Measurements from ENCODE around the gene GPR32. TPM values are rescaled to one million over a fixed set of nuclear protein-coding genes. Genes with fewer than 3 reads are reported as not detected.
"Not testable (repeated sequence)": the region's sequence is repeated elsewhere in the genome, so short reads cannot be mapped to it uniquely, and the experiment has no call there.

GPR32 gene
- total RNA-seq = not detected in 2 replicates

- H3K36me3 Mint-ChIP-seq (ENCODE audit: low read depth); DNase-seq (ENCODE audit: low spot score); H3K4me3 Mint-ChIP-seq (ENCODE audit: low read depth); H3K9me3 Mint-ChIP-seq; H3K27me3 Mint-ChIP-seq (ENCODE audit: low read depth); intact Hi-C loops (cut with micrococcal nuclease); H3K27ac Mint-ChIP-seq; H3K4me1 Mint-ChIP-seq (ENCODE audit: low read depth): not testable (repeated sequence)
These were observed at the start of gene GPR32 for GRCh38 chr19:50770164-50770563. Gene GPR32 (plus strand): TSS chr19:50770464. CDS start chr19:50770601, 137 bp downstream.

- DNase-seq (ENCODE audit: low spot score) = no peak
- Mint-ChIP-seq H3K9me3 (no peaks in the 10 kb centered on the region), H3K4me1 (ENCODE audit: low read depth) (peaks cover 6% of the 10 kb centered on the region), H3K27me3 (ENCODE audit: low read depth) (peaks cover 55% of the 10 kb centered on the region), H3K36me3 (ENCODE audit: low read depth) (no peaks in the 10 kb centered on the region), H3K4me3 (ENCODE audit: low read depth) (no peak overlapping the region), H3K27ac (no peak overlapping the region)
- intact Hi-C loops (cut with micrococcal nuclease) = no loop called here
These were observed 49.3 kb upstream of the GPR32 start for GRCh38 chr19:50720921-50721381.

- Mint-ChIP-seq H3K9me3 (no peaks in the 10 kb centered on the region), H3K27me3 (ENCODE audit: low read depth) (peaks cover 49% of the 10 kb centered on the region), H3K27ac (no peak overlapping the region), H3K36me3 (ENCODE audit: low read depth) (no peaks in the 10 kb centered on the region), H3K4me1 (ENCODE audit: low read depth) (peaks cover 10% of the 10 kb centered on the region), H3K4me3 (ENCODE audit: low read depth) (no peak overlapping the region)
- intact Hi-C loops (cut with micrococcal nuclease) = no loop called here
- DNase-seq (ENCODE audit: low spot score) = no peak
These were observed 48.7 kb upstream of the GPR32 start for GRCh38 chr19:50721441-50722137.

- H3K4me3 Mint-ChIP-seq (ENCODE audit: low read depth) = peak overlapping the region; percentile 15
- peaks cover 2% of the 10 kb centered on the region for H3K36me3 Mint-ChIP-seq (ENCODE audit: low read depth)
- DNase-seq (ENCODE audit: low spot score) = no peak
- H3K27me3 Mint-ChIP-seq (ENCODE audit: low read depth) = peaks cover 46% of the 10 kb centered on the region
- peaks cover 11% of the 10 kb centered on the region for H3K4me1 Mint-ChIP-seq (ENCODE audit: low read depth)
- no peak overlapping the region for H3K27ac Mint-ChIP-seq
- intact Hi-C loops (cut with micrococcal nuclease) = no loop called here
- H3K9me3 Mint-ChIP-seq = no peaks in the 10 kb centered on the region
These were observed 47.9 kb upstream of the GPR32 start for GRCh38 chr19:50722201-50723013.

- no peak for DNase-seq (ENCODE audit: low spot score)
- Mint-ChIP-seq H3K36me3 (ENCODE audit: low read depth) (peaks cover 4% of the 10 kb centered on the region), H3K4me3 (ENCODE audit: low read depth) (peak within 1 kb of the TSS; percentile 86), H3K4me1 (ENCODE audit: low read depth) (peaks cover 17% of the 10 kb centered on the region), H3K9me3 (no peaks in the 10 kb centered on the region), H3K27ac (no peak within 1 kb of the TSS), H3K27me3 (ENCODE audit: low read depth) (peaks cover 40% of the 10 kb centered on the region)
- intact Hi-C loops (cut with micrococcal nuclease) = no loop called here
These were observed 47.2 kb upstream of the GPR32 start, which contains the start of gene CLEC11A for GRCh38 chr19:50723069-50723468. Gene CLEC11A (plus strand): TSS chr19:50723364. CDS start chr19:50723526, 162 bp downstream.

GRCh38 chr19:50723735-50724521, 46.3 kb upstream of the GPR32 start:
- peaks cover 39% of the 10 kb centered on the region for H3K27me3 Mint-ChIP-seq (ENCODE audit: low read depth)
- H3K4me3 Mint-ChIP-seq (ENCODE audit: low read depth) = peak overlapping the region; percentile 86
- no peaks in the 10 kb centered on the region for H3K9me3 Mint-ChIP-seq
- peaks cover 20% of the 10 kb centered on the region for H3K4me1 Mint-ChIP-seq (ENCODE audit: low read depth)
- no peak for DNase-seq (ENCODE audit: low spot score)
- H3K27ac Mint-ChIP-seq = no peak overlapping the region
- intact Hi-C loops (cut with micrococcal nuclease) = loop anchor here (1.0 kb wide), 1 partner anchor 59 kb away; no protein-coding TSS in a partner anchor
- H3K36me3 Mint-ChIP-seq (ENCODE audit: low read depth) = peaks cover 4% of the 10 kb centered on the region

GRCh38 chr19:50724522-50725217, 45.6 kb upstream of the GPR32 start:
- Mint-ChIP-seq H3K4me3 (ENCODE audit: low read depth) (peak overlapping the region; percentile 86), H3K36me3 (ENCODE audit: low read depth) (peaks cover 4% of the 10 kb centered on the region), H3K9me3 (no peaks in the 10 kb centered on the region), H3K27ac (peak overlapping the region; percentile 77), H3K4me1 (ENCODE audit: low read depth) (peaks cover 20% of the 10 kb centered on the region), H3K27me3 (ENCODE audit: low read depth) (peaks cover 39% of the 10 kb centered on the region)
- DNase-seq (ENCODE audit: low spot score) = peak; percentile 98
- intact Hi-C loops (cut with micrococcal nuclease) = loop anchor here (1.0 kb wide), 1 partner anchor 59 kb away; no protein-coding TSS in a partner anchor

- intact Hi-C loops (cut with micrococcal nuclease) = no loop called here
- peaks cover 34% of the 10 kb centered on the region for H3K27me3 Mint-ChIP-seq (ENCODE audit: low read depth)
- peaks cover 4% of the 10 kb centered on the region for H3K36me3 Mint-ChIP-seq (ENCODE audit: low read depth)
- H3K9me3 Mint-ChIP-seq = no peaks in the 10 kb centered on the region
- H3K4me3 Mint-ChIP-seq (ENCODE audit: low read depth) = peak overlapping the region; percentile 86
- peak overlapping the region; percentile 77 for H3K27ac Mint-ChIP-seq
- peaks cover 20% of the 10 kb centered on the region for H3K4me1 Mint-ChIP-seq (ENCODE audit: low read depth)
- DNase-seq (ENCODE audit: low spot score) = no peak
These were observed 44.9 kb upstream of the GPR32 start for GRCh38 chr19:50725218-50725910.

- peaks cover 4% of the 10 kb centered on the region for H3K36me3 Mint-ChIP-seq (ENCODE audit: low read depth)
- no peak for DNase-seq (ENCODE audit: low spot score)
- H3K27me3 Mint-ChIP-seq (ENCODE audit: low read depth) = peaks cover 29% of the 10 kb centered on the region
- H3K27ac Mint-ChIP-seq = no peak overlapping the region
- H3K4me3 Mint-ChIP-seq (ENCODE audit: low read depth) = peak overlapping the region; percentile 86
- intact Hi-C loops (cut with micrococcal nuclease) = no loop called here
- H3K9me3 Mint-ChIP-seq = no peaks in the 10 kb centered on the region
- peaks cover 20% of the 10 kb centered on the region for H3K4me1 Mint-ChIP-seq (ENCODE audit: low read depth)
These were observed 44.4 kb upstream of the GPR32 start for GRCh38 chr19:50725911-50726230.

- peak overlapping the region; percentile 9 for H3K4me3 Mint-ChIP-seq (ENCODE audit: low read depth)
- peaks cover 11% of the 10 kb centered on the region for H3K27me3 Mint-ChIP-seq (ENCODE audit: low read depth)
- H3K4me1 Mint-ChIP-seq (ENCODE audit: low read depth) = peaks cover 18% of the 10 kb centered on the region
- peak; percentile 82 for DNase-seq (ENCODE audit: low spot score)
- peaks cover 4% of the 10 kb centered on the region for H3K36me3 Mint-ChIP-seq (ENCODE audit: low read depth)
- H3K27ac Mint-ChIP-seq = peak overlapping the region; percentile 33
- H3K9me3 Mint-ChIP-seq = no peaks in the 10 kb centered on the region
- intact Hi-C loops (cut with micrococcal nuclease) = loop anchor here (2.0 kb wide), 1 partner anchor 77 kb away; no protein-coding TSS in a partner anchor
These were observed 42.1 kb upstream of the GPR32 start for GRCh38 chr19:50728084-50728737.

- Mint-ChIP-seq H3K27me3 (ENCODE audit: low read depth) (peaks cover 5% of the 10 kb centered on the region), H3K27ac (no peak overlapping the region), H3K4me1 (ENCODE audit: low read depth) (peaks cover 18% of the 10 kb centered on the region), H3K36me3 (ENCODE audit: low read depth) (peaks cover 4% of the 10 kb centered on the region), H3K9me3 (no peaks in the 10 kb centered on the region), H3K4me3 (ENCODE audit: low read depth) (no peak overlapping the region)
- intact Hi-C loops (cut with micrococcal nuclease) = loop anchor here (2.0 kb wide), 1 partner anchor 75 kb away; no protein-coding TSS in a partner anchor
- no peak for DNase-seq (ENCODE audit: low spot score)
These were observed 40.4 kb upstream of the GPR32 start for GRCh38 chr19:50729894-50730293.
